HUES64 (cell line): ENCODE data around the gene CDC42EP3.

Source experiments
- H3K27ac ChIP-seq: 2 replicates; pipeline ENCODE4 v1.7.0; 2013; ENCODE audit warnings: low read depth, low read length, inconsistent platforms
- H3K27me3 ChIP-seq: 2 replicates; pipeline ENCODE4 v1.6.1; 2013; ENCODE audit warnings: mild to moderate bottlenecking, low read length; ENCODE audit not compliant: insufficient read depth
- H3K36me3 ChIP-seq: 2 replicates; pipeline ENCODE4 v1.6.1; 2013; ENCODE audit warnings: mild to moderate bottlenecking, low read length; ENCODE audit not compliant: insufficient read depth
- H3K4me1 ChIP-seq: 2 replicates; pipeline ENCODE4 v1.6.1; 2013; ENCODE audit warnings: mild to moderate bottlenecking, low read length, moderate library complexity; ENCODE audit not compliant: insufficient read depth
- H3K4me3 ChIP-seq: 2 replicates; pipeline ENCODE4 v1.5.1; 2013; ENCODE audit warnings: mild to moderate bottlenecking, low read length, moderate library complexity
- H3K9ac ChIP-seq: 2 replicates; pipeline ENCODE4 v1.6.1; 2013; ENCODE audit warnings: mild to moderate bottlenecking, low read depth, low read length
- H3K9me3 ChIP-seq: 2 replicates; pipeline ENCODE4 v1.6.1; 2013; ENCODE audit warnings: low read depth, low read length; ENCODE audit not compliant: insufficient read depth
- WGBS: fragments of 150-250, 120-280 bp; methylation state at CpG from one replicate; pipeline ENCODE4 v1.1.7; 2013; ENCODE audit warnings: missing lambda C conversion rate; 5-methylcytosine and 5-hydroxymethylcytosine counted together

Gene CDC42EP3

GRCh38 chr2:37599688-37600525 is 71.5 kb downstream of the CDC42EP3 start:
- Histone ChIP-seq H3K4me3 (no peak overlapping the region), H3K27ac (no peak overlapping the region), H3K4me1 (no peaks in the 10 kb centered on the region), H3K36me3 (no peaks in the 10 kb centered on the region), H3K27me3 (no peaks in the 10 kb centered on the region), H3K9ac (no peak overlapping the region), H3K9me3 (no peaks in the 10 kb centered on the region)
- 94% methylated on average over 17 of the region's 17 CpGs for WGBS

- Histone ChIP-seq H3K4me3 (no peak overlapping the region), H3K9ac (no peak overlapping the region), H3K9me3 (peaks cover 9% of the 10 kb centered on the region), H3K27me3 (no peaks in the 10 kb centered on the region), H3K36me3 (no peaks in the 10 kb centered on the region), H3K27ac (no peak overlapping the region), H3K4me1 (peaks cover 18% of the 10 kb centered on the region)
- 61% methylated on average over 3 of the region's 3 CpGs for WGBS
These were observed 77.7 kb downstream of the CDC42EP3 start for GRCh38 chr2:37593694-37594093.

- Histone ChIP-seq H3K27me3 (no peaks in the 10 kb centered on the region), H3K4me3 (no peak overlapping the region), H3K4me1 (peaks cover 25% of the 10 kb centered on the region), H3K9ac (no peak overlapping the region), H3K36me3 (no peaks in the 10 kb centered on the region), H3K27ac (no peak overlapping the region), H3K9me3 (peaks cover 9% of the 10 kb centered on the region)
- 99% methylated on average over 3 of the region's 3 CpGs for whole genome bisulfite sequencing
These were observed 78.4 kb downstream of the CDC42EP3 start for GRCh38 chr2:37593024-37593423.
